ENCODE data around the gene MFSD11.
A peak's percentile ranks its signal among the peaks of the same experiment; 100 is the strongest.
"Not testable (repeated sequence)": the region's sequence is repeated elsewhere in the genome, so short reads cannot be mapped to it uniquely, and the experiment has no call there.

The MFSD11 gene

DNA sequence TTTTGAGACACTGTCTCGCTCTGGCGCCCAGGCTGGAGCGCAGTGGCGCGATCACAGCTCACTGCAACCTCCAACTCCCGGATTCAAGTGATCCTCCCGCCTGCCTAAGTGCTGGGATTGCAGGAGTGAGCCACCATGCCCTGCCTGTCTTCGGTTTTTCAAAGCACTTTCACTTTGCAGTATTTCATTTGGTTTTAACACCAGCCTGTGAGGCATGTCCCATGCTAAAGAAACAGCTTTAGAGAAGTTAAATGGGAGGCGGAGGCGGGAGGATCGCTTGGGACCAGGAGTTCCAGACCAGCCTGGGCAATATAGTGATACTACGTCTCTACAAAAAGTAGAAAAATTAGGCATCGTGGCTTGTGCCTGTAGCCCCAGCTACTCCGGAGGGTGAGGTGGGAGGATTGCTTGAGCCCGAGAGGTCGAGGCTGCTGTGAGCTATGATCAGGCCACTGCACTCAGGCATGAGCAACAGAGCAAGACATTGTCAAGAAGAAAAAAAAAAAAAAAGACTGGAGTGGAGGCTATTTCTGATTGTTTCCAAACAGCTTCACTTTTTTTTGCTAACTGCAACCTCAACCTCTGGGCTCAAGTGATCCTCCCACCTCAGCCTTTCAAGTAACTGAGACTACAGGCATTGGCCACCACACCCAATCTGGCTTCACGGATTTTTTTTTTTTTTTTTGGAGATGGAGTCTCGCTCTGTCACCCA lies 10.0 kb upstream of the MFSD11 start:
- DNase-seq: no peak

DNA sequence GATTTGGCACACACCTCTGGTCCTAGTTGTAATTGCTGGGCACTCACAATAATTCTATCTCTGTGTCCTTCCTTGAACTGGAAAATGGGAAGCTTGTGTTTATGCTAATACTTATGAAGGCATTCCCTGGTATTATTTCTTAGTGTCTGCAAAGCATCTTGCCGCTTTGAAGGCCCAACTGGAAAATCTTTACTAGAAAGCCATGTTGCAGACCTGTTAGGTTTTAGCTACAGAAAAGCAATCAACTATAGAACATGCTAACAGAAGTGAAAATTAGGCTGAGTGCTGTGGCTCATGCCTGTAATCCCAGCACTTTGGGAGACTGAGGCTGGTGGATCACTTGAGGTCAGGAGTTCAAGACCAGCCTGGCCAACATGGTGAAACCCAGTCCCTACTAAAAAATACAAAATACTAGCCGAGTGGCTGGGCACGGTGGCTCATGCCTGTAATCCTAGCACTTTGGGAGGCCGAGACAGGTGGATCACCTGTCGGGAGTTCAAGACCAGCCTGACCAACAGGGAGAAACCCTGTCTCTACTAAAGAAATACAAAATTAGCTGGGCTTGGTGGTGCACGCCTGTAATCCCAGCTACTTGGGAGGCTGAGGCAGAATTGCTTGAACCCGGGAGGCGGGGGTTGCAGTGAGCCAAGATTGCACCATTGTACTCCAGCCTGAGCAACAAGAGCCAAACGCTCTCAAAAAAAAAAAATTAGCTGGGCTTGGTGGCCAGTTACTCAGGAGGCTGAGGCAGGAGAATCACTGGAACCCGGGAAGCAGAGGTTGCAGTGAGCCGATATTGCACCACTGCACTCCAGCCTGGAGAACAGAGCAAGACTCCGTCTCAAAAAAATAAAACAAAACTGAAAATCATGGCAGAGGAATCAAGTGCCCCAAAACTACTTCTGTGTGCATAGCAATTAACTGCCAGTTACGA lies 5.9 kb upstream of the MFSD11 start:
- DNase-seq: not testable (repeated sequence)

DNA sequence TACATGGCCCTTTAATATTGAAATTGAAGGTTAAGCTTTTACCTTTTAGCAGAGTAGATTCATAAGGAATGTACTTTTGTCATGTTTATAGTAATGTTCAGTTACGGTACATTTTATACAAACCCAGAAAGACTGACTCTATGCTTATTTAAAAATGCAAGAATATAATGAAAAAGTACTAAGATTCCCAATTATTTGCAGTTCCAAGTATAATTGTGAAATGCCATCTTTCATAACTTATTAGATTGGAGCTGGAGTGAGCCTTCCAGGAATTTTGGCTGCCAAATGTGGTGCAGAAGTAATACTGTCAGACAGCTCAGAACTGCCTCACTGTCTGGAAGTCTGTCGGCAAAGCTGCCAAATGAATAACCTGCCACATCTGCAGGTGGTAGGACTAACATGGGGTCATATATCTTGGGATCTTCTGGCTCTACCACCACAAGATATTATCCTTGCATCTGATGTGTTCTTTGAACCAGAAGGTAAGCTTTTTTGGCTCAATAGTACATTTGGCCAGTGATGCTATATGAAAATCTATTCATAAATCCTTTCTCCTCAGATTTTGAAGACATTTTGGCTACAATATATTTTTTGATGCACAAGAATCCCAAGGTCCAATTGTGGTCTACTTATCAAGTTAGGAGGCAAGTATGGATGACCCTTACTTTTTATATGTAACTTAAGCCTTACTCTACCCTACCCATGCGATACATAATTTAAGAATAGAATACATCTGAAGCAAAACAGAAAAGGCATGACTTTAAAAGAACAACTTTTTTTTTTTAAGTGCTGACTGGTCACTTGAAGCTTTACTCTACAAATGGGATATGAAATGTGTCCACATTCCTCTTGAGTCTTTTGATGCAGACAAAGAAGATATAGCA lies 4.9 kb upstream of the MFSD11 start:
- no peak for DNase-seq

DNA sequence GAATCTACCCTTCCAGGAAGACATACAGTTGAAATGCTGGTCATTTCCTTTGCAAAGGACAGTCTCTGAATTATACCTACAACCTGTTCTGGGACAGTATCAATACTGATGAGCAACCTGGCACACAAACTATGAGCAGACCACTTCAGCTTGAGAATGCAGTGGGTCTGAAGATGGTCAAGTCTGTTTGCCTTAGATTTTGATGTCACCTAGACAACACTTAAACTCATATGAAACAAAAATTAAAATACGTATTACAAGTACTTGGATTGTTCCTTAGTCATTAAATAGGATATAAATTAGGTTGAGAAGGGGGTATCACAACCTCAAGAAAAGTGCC lies 4.3 kb upstream of the MFSD11 start:
- DNase-seq: no peak

DNA sequence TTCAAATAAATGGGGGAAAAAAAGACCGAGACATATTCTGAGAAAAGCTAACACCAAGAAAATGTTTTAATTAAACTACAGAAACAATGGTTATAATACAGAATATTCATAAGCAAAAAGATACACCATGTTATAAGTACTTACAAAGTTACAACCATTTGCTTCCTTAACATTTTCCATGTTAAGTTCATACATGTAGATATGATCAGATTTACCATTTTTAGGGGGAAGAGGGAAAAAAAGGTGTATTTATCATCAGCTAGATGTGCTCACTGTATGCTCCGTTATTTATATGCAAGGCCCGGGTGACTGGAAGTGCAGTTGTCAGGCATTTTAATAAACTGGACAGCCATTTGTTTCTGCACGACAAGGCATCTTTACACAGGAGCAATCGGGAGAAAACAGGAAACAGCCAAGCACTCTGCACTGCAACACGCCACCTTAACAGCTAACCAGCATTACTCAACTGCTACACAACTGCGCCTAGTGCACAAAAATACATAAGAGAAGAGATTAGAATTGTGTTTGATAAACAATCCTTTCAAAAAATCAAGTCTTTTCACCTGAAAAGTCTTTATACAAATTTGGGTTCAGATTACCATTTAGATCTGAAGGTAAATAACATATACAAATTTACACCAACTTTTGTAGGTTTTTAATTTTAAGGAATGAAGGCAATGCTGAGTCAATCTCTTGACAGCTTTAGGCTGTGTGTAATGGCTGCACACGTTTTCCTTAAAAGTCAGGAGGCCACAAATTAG lies 3.7 kb upstream of the MFSD11 start:
- peak; percentile 52 for DNase-seq

DNA sequence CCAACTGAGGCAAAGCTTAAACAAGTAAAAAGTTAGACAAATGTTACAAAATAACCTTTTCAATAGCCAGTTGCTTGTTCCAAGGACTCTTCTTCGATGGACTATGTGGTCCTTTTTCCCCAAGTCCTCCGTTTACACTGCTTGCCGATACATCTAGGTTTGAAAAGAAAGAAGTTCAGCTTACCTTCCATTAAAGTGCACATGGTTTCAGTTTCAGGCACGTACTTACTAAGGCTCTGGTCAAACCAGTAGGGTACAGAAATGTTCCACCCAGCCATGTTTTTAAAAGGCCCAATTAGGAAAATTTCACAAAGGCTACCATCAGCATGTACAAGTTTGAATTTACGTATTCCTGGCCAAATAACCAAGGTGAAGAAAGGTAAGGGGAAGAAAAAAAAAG lies 2.9 kb upstream of the MFSD11 start:
- DNase-seq: no peak

DNA sequence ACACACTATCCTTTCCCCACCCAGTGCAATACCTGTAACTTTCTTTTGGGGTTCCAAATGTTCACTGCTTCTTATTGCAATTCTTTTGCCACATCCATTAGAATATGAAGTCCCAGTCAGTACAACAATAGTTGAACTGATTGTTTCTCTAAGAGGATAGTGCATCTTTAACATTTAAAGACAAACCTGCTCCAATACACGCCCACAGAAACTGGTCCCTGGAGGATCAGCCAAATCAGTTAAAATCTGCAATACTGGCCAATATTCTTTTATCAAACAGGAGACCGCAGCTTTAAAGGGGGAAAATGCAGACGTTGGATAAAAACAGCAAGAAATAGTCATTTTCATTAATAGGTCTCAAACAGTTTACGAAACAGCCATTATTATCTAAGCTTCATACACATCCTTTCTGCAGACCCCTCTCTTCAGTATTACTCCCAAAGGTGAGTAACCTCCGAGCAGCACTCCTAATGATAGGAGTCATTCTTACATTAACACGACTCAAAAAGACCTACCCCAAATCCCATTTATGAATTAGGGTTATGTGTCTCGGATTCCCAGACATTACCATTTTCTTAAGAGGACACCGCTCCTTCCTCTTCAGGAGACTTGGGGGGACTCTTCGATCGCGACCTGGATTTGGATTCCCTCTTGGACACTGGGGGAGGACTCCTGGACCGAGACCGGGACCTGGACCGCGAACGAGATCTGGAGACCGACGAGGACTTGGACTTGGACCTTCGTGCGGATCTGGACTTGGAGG lies 2.2 kb upstream of the MFSD11 start:
- no peak for DNase-seq

DNA sequence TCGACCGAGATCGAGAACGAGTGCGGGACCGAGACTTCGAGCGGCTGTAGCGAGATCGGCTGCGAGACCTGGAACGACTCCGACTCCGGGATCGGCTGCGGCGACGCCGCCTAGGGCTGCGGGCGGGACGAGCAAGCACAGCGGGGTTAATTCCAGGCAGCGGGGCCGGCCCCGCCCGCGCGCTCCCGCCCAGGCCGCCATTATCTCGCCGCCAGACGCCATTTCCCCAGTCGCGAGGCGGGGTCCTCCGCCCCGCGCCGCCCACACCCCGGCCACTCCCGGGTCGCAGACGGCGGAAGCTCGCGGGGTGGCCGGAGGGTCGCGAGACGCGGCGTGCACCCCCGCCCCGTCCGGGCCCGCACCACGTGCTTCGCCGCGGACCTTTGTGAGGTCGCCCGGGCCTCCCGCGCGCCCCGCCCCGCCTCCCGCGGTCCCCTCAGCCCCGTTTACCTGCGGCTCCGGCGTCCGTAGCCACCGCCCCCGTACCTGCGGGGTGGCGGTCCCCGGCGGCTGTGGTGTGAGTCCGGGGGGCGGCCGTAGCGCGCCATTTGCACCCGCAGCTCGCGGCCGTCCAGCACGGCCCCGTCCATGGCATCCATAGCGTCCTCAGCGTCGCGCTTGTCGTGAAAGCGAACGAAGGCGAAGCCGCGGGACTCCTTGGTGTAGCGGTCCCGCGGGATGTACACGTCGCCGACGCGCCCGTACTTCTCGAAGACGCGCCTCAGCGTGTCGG lies 1.4 kb upstream of the MFSD11 start:
- peak; percentile 61 for DNase-seq

DNA sequence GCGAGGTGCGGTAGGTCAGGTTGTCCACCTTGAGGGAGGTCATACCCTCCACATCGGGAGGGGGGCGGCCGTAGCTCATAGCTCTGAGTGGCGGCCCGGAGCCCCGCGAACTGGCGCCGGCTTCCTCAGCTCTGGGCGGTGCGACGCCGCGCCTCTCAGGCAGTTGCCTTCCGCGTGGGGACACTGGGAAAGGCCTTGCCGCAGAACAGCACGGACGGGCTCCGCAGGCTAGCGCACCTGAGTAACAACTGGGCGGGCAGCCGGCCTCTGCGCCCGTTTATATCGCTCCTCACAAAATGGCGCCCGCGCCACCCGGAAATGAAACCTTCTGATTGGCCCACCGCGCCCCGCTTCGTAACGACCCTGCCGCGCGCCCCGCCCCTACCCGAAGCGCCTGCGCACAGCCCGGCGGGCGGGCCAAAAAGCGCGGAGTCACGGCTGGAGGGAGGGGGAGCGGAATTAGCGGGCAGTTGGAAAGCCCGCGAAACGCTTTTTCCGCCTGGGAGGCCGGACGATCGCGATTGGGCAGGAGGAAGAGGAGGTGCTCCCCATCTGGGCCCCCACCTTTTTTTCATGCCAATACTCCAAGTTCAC lies 740 bp upstream of the MFSD11 start, which contains the start of gene SRSF2:
TSS of gene SRSF2 (minus strand) at position 250 of the 594 bp plus-strand sequence. CDS start at position 79, 171 bp downstream.
- peak; percentile 98 for DNase-seq

DNA sequence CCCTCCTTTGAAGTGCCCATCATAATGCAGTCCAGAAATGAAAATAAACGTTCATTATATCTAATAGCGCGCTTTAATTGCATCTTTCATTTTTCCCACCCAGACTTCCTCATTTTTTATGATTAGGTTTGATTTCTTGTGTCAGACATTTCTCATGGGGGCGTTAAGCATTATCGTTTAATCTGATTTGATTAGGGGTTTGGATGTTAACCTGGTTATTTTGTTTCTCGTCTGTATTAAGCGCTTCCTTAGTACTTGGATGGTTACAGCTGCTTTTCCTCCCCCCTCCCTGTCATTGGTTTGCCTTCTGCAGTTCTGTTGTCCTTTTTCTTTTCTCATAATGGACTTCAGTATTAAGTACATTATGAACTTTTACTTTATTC lies 540 bp downstream of the MFSD11 start:
- no peak for DNase-seq

DNA sequence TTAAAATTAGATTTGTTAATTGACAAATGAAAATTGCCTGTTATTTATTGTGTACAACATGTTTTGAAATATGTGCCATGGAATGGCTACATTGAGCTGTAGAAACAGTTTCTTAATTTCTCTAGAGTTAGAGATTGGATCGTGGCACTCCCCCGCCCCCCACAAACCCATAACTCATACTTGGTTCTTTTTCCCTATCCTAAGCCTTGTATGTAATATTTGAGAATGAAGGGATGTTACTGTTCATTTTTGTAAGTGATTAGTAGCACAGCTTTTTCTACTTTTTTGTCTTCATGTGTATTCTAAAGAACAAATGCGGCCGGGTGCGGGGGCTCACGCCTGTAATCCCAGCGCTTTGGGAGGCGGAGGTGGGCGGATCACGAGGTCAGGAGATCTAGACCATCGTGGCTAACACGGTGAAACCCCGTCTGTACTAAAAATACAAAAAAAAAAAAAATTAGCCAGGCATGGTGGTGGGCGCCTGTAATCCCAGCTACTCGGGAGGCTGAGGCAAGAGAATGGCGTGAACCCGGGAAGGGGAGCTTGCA lies 1.7 kb downstream of the MFSD11 start:
- DNase-seq: not testable (repeated sequence)

DNA sequence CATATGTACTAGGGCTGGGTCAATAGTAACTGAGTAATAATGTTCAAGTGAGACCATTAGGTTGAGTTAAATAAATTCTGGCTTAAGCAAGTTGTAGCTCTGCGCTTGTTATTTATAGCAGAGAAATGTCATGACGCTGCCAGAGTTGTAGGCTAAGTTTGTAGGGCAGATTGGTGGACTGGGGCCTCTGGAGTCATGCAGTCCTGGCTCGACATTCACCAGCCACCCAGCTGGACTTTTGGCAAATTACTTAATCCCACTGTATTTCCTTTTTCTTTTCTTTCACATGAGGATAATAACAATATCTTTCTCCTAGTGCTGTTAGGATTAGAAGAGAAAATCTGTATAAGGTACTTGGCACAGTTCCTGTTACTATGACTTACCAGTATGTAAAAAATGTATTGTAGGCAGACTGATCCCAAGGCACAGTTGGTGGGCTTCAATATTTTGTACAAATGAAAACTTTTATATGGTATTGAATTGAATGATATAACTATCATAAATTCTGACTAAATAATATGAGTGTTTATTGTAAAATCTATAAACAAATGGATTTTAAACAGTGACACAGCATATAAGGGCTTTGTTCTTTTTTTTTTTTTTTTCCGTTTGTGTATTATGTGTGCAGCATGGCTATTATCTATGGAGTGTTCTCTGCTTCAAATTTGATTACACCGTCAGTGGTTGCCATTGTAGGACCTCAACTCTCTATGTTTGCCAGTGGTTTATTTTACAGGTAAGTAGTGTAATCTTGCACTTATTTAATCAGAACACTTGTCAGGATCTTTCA lies 2.6 kb downstream of the MFSD11 start:
- no peak for DNase-seq

DNA sequence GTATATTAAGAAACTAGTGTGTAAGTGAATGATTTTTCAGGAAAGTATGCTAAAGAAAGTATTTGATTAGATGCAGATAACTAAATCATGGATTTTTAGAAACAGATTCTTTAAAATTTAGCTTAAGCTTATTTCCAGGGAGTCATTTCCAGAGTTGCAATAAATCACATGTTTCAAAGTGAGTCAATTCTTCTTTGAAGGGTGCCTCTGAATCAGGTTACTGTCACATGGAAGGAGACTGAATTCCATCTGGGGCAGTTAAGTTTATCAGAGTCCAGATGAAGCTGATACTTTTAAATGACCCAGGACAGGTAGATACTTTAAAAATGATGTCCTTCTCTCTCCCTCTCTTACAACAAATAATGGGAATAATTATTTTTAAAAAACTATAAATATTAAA lies 5.0 kb downstream of the MFSD11 start:
- DNase-seq: peak; percentile 44

DNA sequence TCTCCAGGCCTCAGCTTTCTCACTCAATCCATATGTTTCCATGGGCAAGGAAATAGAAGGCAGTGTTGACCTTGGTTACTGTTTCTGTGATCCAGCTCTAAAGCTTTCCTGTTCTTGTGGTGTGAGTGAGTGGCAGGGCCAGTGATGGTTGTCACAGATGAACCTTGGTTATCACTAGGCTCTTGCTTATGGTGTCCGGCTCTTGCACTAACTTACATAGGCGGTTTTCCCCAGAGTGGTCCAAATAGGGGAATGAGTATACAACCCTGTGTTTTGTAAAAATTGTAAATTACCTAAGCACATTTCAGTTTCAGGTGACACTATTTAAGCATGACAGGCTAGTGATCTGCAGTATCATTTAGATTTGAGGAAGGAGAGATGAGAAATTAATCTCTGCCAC lies 6.8 kb downstream of the MFSD11 start:
- no peak for DNase-seq

DNA sequence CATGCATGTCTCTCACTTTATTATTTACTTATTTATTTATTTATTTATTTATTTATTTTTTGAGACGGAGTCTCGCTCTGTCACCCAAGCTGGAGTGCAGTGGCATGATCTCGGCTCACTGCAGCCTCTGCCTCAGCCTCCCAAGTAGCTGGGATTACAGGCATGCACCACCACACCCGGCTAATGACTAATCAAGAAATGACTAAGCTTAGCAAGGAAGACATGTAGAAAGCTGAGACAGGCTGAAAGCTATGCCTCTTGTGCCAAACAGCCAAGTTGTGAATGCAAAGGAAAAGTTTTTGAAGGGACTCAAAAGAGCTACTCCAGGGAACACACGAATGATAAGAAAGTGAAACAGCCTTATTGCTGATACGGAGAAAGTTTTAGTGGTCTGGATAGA lies 7.9 kb downstream of the MFSD11 start:
- peak; percentile 70 for DNase-seq

DNA sequence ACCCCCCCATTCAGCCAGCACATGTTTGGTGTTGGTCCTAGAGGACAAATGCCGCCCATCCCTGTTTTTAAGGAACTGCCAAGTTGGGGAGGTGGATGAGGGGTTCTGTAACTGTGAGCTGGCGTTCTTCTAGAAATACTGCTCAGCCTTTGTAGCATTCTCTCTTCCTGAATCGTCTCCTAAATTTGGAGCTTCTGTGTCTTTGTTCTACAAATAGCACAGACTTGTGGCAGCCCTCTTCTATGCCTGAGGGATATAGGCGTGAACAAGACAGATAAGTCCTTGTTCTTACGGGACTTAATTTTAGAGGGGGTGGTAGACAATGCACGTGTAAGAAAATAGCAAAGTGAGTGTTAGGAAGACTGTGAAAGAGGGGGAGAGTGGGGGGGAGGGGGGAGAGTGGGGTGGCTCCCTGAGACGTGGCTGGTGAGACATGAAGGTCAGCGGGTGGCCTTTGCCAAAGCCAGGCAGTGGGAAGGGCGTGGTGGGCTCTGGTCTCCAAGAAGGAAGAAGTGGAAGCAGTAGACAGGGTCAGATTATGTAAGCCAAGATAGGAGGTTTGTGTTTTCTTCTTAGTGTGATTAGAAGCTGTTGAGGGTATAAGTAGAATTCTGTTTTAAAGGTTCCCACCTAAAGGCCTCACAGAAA lies 9.9 kb downstream of the MFSD11 start:
- no peak for DNase-seq

DNA sequence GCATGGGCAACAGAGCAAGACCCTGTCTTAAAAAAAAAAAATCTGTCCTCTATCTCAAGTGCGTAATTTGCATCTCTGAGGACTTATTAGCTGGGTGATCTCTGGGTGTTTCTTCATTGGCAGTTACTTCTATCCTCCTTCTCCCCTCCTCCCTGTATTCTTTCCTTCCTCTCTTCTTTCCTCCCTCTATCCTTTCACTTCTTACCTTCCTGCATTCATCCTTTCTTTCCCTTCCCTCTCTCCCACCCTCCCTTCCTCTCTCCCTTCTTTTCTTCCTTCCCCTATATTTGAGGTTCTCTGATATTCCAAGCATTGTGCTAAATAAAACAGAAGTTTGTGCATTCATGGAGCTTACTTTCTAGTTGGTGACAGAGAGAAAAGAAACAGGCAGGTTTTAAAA lies 10.7 kb downstream of the MFSD11 start:
- no peak for DNase-seq

DNA sequence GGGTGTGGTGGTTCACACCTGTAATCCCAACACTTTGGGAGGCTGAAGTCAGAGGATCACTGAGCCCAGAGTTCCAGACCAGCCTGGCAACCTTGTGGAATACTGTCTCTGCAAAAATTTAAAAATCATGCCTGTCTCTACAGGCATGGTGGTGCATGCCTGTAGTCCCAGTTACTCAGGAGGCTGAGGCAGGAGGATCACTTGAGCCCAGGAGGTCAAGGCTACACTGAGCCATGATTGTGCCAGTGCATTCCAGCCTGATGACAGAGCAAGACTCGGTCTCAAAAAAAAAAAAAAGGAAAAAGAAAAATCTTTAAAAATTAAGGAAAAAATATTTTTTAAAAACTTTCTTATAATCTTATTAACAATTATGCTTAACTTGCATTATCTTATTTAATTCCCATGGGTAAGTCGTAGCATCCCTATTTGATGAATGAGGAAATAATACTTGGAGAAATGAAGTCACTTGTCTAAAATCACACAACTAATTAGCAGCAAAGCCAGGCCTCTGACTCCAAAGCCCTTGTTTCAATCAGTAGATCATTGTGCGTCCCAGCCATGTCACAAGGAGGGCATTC lies 13.6 kb downstream of the MFSD11 start:
- no peak for DNase-seq
